ENCODE measurements around the gene UQCRQ.
A peak's percentile ranks its signal among the peaks of the same experiment; 100 is the strongest.

UQCRQ gene

GRCh38 chr5:132871459-132872284 lies 5.2 kb downstream of the UQCRQ start:
- DNase-seq = no peak

GRCh38 chr5:132872788-132873118 lies 6.3 kb downstream of the UQCRQ start:
- DNase-seq = no peak

GRCh38 chr5:132873119-132873929 lies 6.9 kb downstream of the UQCRQ start, which contains the start of gene LEAP2:
Gene LEAP2 (plus strand): TSS chr5:132873668. CDS start chr5:132873695, 27 bp downstream.
- DNase-seq = peak; percentile 22

DNA sequence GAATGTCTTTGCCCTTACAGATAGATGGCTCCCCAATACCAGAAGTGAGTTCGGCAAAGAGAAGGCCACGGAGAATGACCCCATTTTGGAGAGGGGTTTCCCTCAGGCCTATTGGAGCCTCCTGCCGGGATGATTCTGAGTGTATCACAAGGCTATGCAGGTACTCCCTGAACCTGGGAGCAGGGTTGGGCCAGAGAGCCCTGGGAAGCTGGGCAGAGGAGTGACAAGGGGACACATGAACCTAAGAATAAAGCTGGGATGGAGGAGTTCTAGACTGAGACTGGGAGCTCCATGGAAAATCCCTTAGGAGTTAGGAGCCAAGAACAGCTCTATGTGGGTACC lies 7.5 kb downstream of the UQCRQ start:
- DNase-seq = no peak

- peak; percentile 57 for DNase-seq
These were observed 9.7 kb downstream of the UQCRQ start for GRCh38 chr5:132876020-132876759.

GRCh38 chr5:132877466-132877865 lies 11.0 kb downstream of the UQCRQ start:
- DNase-seq = no peak

GRCh38 chr5:132877938-132878337 lies 11.5 kb downstream of the UQCRQ start:
- DNase-seq = peak; percentile 22

DNA sequence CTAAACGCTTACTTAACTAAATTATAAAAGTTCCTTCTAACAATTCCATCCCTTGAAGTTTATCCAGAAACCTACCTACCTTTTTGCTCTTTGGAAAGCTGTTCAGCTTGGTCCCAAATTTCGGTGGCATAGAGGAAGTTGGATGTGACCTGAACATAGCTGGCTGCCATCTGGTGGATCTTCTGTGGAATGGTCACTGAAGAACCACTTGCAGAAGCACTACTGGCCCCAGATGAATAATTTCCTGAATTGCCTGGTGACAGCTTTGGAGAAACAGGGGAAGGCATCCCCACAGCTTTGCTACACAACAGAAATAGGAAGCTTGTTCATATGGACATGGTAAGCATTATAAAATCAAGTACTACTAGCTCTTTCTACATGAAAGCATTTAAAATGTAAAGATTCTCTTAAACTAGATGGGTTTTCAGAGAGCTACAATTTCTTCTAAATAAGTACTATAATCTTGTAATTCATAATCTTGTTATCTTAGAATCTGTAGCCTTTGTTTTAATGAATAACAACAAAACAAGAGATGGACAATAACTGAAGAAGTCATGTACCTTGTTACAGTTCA lies 16.9 kb downstream of the UQCRQ start:
- peak; percentile 68 for DNase-seq

- DNase-seq = no peak
These were observed 18.1 kb downstream of the UQCRQ start for GRCh38 chr5:132884548-132884947.

DNA sequence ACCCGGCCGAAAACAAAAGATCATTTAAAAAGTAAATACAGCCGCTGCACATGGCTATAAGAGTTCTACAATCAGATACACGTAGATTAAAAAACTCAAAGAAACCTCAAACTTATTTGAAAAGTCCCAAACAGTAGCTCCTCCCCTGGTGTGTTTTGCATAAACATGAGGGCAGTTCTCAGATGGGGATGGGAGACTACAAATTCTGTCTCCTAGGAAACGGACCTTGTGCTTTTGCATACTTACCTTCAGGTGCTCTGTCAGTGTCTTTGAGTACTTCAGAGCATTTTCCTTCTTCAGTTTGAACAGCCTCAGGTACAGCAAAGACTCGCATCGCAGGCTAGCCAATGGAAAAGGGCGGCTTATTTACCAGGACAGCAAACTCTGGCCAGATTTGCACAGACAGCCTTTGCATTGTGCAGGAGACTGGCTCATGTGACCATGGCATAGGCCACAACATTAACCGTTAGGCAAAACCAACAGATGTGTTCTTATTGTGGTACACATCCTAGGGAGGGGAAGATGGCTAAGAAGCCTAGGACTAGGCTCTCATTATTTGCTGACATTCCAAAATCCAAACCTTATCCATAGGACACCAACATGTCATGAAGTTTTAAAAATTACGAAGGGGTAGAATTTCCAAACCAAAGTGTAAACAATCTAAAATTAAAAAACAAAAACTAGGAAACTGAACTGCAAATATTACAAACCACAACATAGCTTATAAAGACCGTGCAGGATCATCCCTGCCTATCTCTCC lies 19.8 kb downstream of the UQCRQ start:
- DNase-seq = no peak

GRCh38 chr5:132887283-132887682 lies 20.8 kb downstream of the UQCRQ start:
- DNase-seq = no peak

DNA sequence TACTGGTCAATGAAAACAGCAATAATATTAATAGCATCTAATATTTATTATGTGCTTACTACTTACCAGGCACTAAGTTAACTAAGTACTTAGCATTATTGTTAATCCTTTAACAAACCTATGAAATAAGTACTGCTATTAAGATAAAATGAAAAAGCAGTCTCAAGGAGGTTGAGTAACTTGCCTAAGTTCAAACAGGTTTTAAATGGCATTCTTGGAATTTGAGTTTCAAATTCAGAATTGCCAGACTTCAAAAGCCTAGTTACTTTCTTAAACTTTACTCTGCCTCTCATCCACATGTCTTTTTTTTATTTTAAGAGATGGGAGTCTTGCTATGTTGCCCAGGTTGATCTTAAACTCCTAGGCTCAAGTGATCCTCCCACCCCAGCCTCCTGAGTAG lies 23.1 kb downstream of the UQCRQ start:
- DNase-seq = no peak

DNA sequence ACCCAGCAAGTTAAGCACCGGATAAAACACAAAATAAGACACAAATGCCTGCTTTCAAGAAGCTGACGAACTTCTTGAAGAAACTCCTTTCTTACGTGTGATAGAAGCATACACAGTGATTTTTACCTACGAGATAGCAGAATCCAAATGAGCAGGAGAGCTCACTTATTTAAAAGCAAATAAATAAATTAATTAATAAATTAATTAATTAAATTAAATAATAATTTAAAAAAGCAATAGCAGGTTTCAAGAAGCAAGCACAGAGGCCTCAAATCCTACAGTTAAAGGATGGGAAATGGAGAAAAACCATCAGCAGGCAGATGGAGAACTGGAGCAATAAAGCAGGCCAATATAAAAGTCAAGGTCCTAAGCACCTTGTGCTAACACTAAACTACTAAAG lies 24.4 kb downstream of the UQCRQ start:
- no peak for DNase-seq

DNA sequence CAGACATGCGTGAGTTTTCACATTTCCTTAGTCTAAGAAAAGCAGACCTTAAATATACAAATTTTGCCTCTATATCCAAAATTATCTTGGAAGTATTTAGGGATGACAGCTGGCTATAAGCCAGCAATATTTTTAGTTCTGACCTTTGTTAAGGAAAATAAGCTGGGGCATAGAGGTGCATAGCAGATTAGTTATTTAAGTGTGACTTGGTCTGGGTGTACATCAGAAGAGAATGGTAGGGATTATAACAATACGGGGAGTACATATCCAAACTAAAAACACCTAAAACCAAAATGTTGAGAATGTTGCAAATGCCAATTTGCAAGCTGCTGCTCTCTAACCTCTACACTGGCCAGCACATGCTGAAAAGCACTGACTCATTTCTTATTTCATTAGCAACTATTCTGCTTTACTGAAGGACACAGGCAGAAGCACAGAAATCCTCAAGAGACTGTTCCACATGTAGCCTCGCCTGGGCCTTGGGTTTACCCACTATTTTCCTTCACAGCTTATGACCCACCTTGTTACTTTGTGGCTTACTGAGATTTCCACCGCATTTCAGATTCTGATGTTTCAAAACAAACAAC lies 29.4 kb downstream of the UQCRQ start:
- DNase-seq = no peak

DNA sequence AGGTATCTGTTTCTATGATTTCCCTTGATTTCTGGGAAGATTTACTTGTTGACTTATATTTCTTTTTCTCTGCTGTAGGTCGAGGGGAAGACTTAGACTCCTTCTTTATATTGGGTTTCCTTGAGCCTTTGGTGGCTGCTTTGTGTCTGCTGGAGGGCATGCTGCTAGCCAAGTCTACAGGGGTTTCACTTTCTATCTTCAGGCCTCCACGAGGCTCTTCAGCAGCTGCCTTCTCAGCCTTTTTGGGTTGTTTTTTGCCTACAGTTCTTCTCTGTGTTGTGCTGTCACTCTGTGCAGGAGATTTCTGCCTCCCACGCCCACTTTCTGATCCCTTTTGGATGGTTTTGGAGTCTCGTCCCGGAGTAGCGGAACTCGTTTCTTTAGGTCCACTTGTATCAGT lies 30.2 kb downstream of the UQCRQ start:
- DNase-seq = no peak

- DNase-seq = no peak
These were observed 31.7 kb downstream of the UQCRQ start for GRCh38 chr5:132898094-132898493.

DNA sequence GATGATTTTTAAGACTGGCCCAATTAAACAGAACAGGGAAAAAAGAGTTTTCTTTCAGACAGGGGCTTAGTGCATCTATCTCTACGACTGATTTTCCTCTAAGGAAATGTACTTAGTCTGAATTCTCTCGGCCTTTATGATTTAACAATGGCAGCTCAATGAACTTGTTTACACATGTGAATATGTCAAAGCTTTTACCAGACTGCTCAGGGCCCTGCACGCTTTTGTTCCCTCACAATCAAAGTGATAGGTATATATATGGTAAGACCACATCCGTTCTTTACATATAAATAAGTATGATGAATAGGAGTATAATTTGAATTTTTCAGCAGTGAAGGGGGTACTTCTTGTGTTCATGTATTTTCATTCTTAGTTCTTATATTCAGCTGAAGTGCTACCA lies 34.6 kb downstream of the UQCRQ start:
- DNase-seq = no peak

GRCh38 chr5:132901730-132902129 lies 35.3 kb downstream of the UQCRQ start:
- peak; percentile 24 for DNase-seq

- DNase-seq = no peak
These were observed 39.5 kb downstream of the UQCRQ start for GRCh38 chr5:132905938-132906337.

- no peak for DNase-seq
These were observed 40.7 kb downstream of the UQCRQ start for GRCh38 chr5:132907161-132907560.

DNA sequence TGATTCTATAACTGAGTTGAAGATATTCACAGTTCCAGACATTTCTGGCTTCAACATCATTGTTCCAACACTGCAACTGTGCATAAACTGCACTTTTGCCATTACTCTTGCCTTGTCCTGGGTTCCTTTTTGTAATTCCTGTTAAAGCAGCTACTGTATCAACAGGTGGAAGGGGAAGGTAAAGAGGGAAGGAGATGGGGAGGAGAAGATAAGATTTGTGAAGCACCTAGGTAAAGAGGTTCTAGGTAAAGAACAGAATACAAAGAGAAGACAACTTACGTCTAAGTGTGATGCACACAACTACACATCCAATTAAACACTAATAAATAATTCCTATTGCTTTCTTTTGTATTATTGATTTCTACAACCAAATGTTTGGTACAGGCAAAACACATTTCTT lies 43.3 kb downstream of the UQCRQ start:
- DNase-seq = no peak

DNA sequence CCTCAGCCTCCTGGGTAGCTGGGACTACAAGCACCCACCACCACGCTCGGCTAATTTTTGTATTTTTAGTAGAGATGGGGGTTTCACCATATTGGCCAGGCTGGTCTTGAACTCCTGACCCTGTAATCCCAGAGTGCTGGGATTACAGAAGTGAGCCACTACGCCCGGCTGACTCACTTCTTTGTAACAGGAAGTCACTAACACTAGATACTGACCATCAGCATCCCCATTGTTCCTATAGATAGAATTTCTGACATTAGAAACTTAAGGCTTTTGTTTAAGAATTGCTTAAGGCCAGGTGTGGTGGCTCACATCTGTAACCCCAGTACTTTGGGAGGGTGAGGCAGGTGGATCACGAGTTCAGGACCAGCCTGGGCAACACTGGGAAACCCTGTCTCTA lies 49.2 kb downstream of the UQCRQ start:
- DNase-seq = peak; percentile 19

Data from fibroblast of skin of back (primary cell).